GM12875 (cell line): ENCODE results near the gene ARPC4.

Source experiments
- H3K4me3 ChIP-seq: one replicate; pipeline ENCODE4 v1.5.1; 2011; ENCODE audit warnings: low read depth, low read length, control low read depth
- TF ChIP-seq, protein P1 (sequence below): IDR thresholded peaks from 2 replicates; pipeline ENCODE4 v1.5.1; 2011; ENCODE audit warnings: low read depth, mild to moderate bottlenecking, control low read depth, inconsistent platforms, low read length, moderate library complexity, borderline replicate concordance; ENCODE audit not compliant: insufficient read depth

ARPC4 gene

DNA sequence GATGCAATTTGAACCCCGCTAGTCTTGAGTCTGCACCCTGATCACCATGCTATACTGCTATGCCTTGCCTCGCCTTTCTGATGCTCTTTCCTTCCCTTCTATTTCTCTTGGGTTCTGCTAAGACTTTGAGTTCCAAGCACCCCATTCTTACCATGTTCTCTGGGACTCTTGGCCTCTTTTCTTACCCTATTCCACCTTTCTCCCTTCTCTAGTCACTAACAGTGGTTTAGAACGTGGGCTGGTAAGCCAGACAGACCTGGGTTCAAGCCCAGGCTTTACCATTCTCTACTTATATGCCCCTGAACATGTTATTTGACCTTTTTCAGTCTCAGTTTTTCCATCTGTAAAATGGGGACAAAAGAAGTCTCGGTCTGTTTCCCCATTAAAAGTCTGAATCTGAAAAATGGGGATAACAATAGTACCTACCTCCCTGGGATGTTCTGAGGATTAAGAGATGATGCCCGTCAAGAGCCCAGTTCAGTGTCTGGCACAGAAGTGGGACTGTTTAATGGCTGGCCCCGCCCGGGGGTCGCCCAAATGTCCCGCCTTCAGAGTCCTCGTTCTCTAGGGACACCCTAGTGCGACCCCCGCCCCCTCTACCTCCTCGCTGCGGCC is 985 bp upstream of the ARPC4 start:
- TF ChIP-seq, protein P1, sequence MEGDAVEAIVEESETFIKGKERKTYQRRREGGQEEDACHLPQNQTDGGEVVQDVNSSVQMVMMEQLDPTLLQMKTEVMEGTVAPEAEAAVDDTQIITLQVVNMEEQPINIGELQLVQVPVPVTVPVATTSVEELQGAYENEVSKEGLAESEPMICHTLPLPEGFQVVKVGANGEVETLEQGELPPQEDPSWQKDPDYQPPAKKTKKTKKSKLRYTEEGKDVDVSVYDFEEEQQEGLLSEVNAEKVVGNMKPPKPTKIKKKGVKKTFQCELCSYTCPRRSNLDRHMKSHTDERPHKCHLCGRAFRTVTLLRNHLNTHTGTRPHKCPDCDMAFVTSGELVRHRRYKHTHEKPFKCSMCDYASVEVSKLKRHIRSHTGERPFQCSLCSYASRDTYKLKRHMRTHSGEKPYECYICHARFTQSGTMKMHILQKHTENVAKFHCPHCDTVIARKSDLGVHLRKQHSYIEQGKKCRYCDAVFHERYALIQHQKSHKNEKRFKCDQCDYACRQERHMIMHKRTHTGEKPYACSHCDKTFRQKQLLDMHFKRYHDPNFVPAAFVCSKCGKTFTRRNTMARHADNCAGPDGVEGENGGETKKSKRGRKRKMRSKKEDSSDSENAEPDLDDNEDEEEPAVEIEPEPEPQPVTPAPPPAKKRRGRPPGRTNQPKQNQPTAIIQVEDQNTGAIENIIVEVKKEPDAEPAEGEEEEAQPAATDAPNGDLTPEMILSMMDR: no peak
- H3K4me3 ChIP-seq: peak overlapping the region; percentile 84

DNA sequence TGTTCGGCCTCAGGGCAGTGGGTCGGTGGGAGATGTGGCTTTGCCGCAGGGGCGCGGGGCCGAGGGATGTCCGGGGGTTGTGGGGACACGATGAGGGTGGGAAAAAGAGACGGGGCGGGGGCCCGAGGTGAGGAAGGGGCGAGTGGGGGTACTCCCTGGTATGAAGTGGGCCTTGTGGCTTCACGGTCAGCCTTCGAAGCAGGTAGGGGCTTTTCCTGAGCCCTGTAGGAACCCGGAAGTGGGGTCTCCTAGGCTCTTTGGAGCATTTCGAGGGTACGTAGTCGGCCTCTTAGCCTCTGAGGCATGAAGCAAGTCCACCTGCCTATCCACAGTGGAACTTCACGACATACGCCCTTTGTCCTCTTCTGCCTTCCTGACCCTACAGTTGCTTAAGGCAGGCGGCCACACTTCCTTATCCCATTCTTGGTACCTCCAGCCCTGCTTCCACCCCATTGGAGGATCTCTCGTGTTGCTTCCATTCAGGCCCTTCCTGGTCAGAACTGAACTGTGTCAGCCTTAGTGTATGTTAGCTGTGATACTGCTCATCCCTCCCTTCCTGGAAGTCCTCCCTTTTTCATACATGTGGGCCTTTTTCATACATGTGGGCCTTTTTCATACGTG is 389 bp downstream of the ARPC4 start:
- TF ChIP-seq, protein P1: no peak
- H3K4me3 ChIP-seq: peak overlapping the region; percentile 84

DNA sequence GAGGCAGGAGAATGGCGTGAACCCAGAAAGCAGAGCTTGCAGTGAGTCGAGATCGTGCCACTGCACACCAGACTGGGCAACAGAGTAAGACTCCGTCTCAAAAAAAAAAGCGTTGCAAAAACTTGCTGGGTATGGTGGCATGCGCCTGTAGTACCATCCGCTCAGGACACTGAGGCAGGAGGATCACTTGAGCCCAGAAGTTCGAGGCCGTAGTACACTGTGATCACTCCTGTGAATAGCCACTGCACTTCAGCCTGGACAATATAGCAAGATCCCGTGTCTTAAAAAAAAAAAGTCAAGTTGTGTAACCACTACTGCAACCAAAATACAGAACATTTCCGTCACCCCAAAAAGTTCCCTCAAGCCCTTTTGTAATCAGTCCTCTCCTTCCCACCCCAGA is 1.5 kb downstream of the ARPC4 start:
- TF ChIP-seq, protein P1: no peak
- H3K4me3 ChIP-seq: no peak overlapping the region

DNA sequence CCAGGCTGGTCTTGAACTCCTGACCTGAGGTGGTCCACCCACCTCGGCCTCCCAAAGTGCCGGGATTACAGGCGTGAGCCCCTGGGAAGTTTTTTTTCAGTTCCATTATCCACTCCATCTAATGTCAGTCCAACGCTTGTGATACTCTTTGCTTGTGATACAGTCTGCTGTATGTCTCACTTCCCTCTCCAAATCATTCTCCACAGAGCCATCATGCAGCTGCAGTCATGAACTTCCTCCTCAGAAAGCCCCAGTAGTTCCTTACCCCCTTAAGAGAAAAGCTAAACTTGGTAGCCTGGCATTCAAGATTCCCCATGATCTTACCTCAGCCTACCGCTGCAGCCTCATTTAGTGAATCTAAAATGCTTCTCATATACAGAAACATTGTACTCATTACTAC is 2.3 kb downstream of the ARPC4 start:
- TF ChIP-seq, protein P1: no peak
- H3K4me3 ChIP-seq: no peak overlapping the region

DNA sequence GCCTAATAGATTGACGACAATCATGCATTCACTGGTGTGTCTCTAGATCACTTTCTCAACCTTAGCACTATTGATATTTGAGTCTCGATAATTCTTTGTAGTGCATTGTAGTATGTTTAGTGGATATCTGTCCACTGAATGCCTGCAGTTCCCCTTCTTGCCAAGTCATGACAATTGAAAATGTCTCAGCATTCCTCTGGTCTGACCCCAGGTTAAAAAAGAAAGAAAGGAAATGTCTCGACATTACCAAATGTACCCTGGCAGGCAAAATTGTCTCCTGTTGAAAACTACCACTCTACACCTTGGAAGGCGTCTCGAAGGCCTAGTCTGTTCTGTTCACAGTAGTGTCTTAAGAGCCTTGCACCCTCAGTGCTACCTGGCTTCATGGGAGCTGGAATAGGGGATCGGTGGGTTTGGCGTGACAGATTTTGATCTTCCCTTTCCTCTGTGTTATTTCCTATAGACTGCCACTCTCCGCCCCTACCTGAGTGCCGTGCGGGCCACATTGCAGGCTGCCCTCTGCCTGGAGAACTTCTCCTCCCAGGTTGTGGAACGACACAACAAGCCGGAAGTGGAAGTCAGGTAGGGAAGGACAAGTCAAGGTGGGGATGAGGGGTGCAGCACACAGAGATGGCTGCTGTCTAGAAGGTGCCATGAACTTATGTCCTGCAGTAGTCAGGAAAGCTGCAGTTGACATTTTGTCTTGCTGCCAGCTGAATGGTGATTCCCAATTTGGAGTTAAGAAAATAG is 4.5 kb downstream of the ARPC4 start:
- H3K4me3 ChIP-seq: no peak overlapping the region
- TF ChIP-seq, protein P1: no peak

DNA sequence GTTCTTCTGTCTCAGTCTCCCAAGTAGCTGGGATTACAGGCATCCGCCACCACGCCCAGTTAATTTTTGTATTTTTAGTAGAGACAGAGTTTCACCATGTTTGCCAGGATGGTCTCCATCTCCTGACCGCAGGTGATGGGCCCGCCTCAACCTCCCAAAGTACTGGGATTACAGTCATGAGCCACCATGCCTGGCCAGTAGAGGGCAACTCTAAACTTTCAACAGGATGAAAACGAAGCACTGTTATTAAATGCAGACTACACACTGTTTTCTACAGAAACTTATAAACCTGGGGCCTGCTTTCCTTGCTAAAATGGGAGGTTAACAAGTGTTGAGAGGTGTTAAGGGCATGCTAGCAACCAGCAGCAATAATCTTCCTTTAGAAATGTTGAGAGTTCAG is 7.6 kb downstream of the ARPC4 start:
- H3K4me3 ChIP-seq: no peak overlapping the region
- TF ChIP-seq, protein P1: peak; percentile 23; the same call in 1 of the 2 replicates
